Measurements from ENCODE around the gene ITPR2. TPM values are rescaled to one million over a fixed set of nuclear protein-coding genes. Genes with fewer than 3 reads are reported as not detected.
A peak's percentile ranks its signal among the peaks of the same experiment; 100 is the strongest.
"Not testable (repeated sequence)": the region's sequence is repeated elsewhere in the genome, so short reads cannot be mapped to it uniquely, and the experiment has no call there.

The ITPR2 gene
- total RNA-seq, 2 experiments from 2014 or later: 25.6 to 44.7 TPM

GRCh38 chr12:26867080-26867479 is 34.1 kb upstream of the ITPR2 start:
- H3K27ac ChIP-seq (ENCODE audit: low read depth, low read length, poor library complexity, severe bottlenecking): no peak overlapping the region

GRCh38 chr12:26863515-26863914 is 30.5 kb upstream of the ITPR2 start:
- Histone ChIP-seq H3K27ac (ENCODE audit: low read depth, low read length, poor library complexity, severe bottlenecking) (no peak overlapping the region), H3K36me3 (ENCODE audit: insufficient read depth, low read length) (no peaks in the 10 kb centered on the region), H2AFZ (ENCODE audit: low read length) (no peak overlapping the region), H3K9me2 (ENCODE audit: insufficient read depth, low read length) (no peaks in the 10 kb centered on the region), H3K4me3 (ENCODE audit: low read depth, low read length, poor library complexity, severe bottlenecking) (no peak overlapping the region), H4K20me1 (ENCODE audit: insufficient read depth, low read length) (no peaks in the 10 kb centered on the region), H3K79me2 (ENCODE audit: insufficient read depth, low read depth, low read length) (no peaks in the 10 kb centered on the region), H3K4me1 (ENCODE audit: insufficient read depth, low read length, poor library complexity, severe bottlenecking) (peaks cover 5% of the 10 kb centered on the region), H3K9me3 (ENCODE audit: low read length) (no peaks in the 10 kb centered on the region; the same call in 1 of the 2 replicates), H3K4me2 (ENCODE audit: low read length) (no peak overlapping the region)
- TF ChIP-seq CTCF (conservative IDR thresholded peaks at IDR 0.05; ENCODE audit: low read length) (peak; percentile 77), EZH2phosphoT487 (IDR thresholded peaks at IDR 0.05; ENCODE audit: borderline replicate concordance, low read depth, low read length) (no peak)
- POLR2A ChIA-PET: interaction anchor here (0.5 to 1.4 kb wide), 6 partner anchors 9 to 582 kb away, joined by 3 to 5 read pairs (median 4); no protein-coding TSS in a partner anchor
- intact Hi-C loops (cut with micrococcal nuclease; ENCODE audit: unreplicated experiment): no loop called here
- CTCF ChIA-PET (ENCODE audit: unreplicated experiment): interaction anchor here (1.9 kb wide), 1 partner anchor 22 kb away, joined by 6 read pairs; no protein-coding TSS in a partner anchor
- no TSS peak for BruUV-seq (replicated peaks)
- peak; percentile 50 for DNase-seq (ENCODE audit: low spot score)

More at GRCh38 chr12:26867080-26867479, 34.1 kb upstream of the ITPR2 start:
- DNase-seq (ENCODE audit: low spot score): no peak
- no peak overlapping the region for H3K4me2 ChIP-seq (ENCODE audit: low read length)
- peaks cover 5% of the 10 kb centered on the region for H3K4me1 ChIP-seq (ENCODE audit: insufficient read depth, low read length, poor library complexity, severe bottlenecking)
- no TSS peak for BruUV-seq (replicated peaks)
- no peaks in the 10 kb centered on the region for H4K20me1 ChIP-seq (ENCODE audit: insufficient read depth, low read length)
- H3K9me2 ChIP-seq (ENCODE audit: insufficient read depth, low read length): no peaks in the 10 kb centered on the region
- H2AFZ ChIP-seq (ENCODE audit: low read length): peak overlapping the region; percentile 63
- TF ChIP-seq CTCF (conservative IDR thresholded peaks at IDR 0.05; ENCODE audit: low read length) (no peak), EZH2phosphoT487 (IDR thresholded peaks at IDR 0.05; ENCODE audit: borderline replicate concordance, low read depth, low read length) (no peak)
- no peaks in the 10 kb centered on the region; the same call in 1 of the 2 replicates for H3K9me3 ChIP-seq (ENCODE audit: low read length)
- H3K79me2 ChIP-seq (ENCODE audit: insufficient read depth, low read depth, low read length): no peaks in the 10 kb centered on the region
- ChIA-PET POLR2A (interaction anchor here (0.6 to 1.1 kb wide), 6 partner anchors 9 to 159 kb away, joined by 3 to 10 read pairs (median 4); no protein-coding TSS in a partner anchor), CTCF (ENCODE audit: unreplicated experiment) (no interaction called here)
- no peaks in the 10 kb centered on the region for H3K36me3 ChIP-seq (ENCODE audit: insufficient read depth, low read length)
- no peak overlapping the region for H3K4me3 ChIP-seq (ENCODE audit: low read depth, low read length, poor library complexity, severe bottlenecking)
- intact Hi-C loops (cut with micrococcal nuclease; ENCODE audit: unreplicated experiment): no loop called here

GRCh38 chr12:26862787-26863186 is 29.8 kb upstream of the ITPR2 start:
- H3K4me2 ChIP-seq (ENCODE audit: low read length); BruUV-seq (replicated peaks); H4K20me1 ChIP-seq (ENCODE audit: insufficient read depth, low read length); DNase-seq (ENCODE audit: low spot score); H3K9me2 ChIP-seq (ENCODE audit: insufficient read depth, low read length); H3K36me3 ChIP-seq (ENCODE audit: insufficient read depth, low read length); H3K4me3 ChIP-seq (ENCODE audit: low read depth, low read length, poor library complexity, severe bottlenecking); H3K27ac ChIP-seq (ENCODE audit: low read depth, low read length, poor library complexity, severe bottlenecking); intact Hi-C loops (cut with micrococcal nuclease; ENCODE audit: unreplicated experiment); H2AFZ ChIP-seq (ENCODE audit: low read length); H3K79me2 ChIP-seq (ENCODE audit: insufficient read depth, low read depth, low read length); H3K4me1 ChIP-seq (ENCODE audit: insufficient read depth, low read length, poor library complexity, severe bottlenecking); H3K9me3 ChIP-seq (ENCODE audit: low read length): not testable (repeated sequence)
- POLR2A ChIA-PET: interaction anchor here (0.8 kb wide), 1 partner anchor 8 kb away, joined by 4 read pairs; no protein-coding TSS in a partner anchor
- CTCF ChIA-PET (ENCODE audit: unreplicated experiment): interaction anchor here (1.9 kb wide), 1 partner anchor 23 kb away, joined by 6 read pairs; no protein-coding TSS in a partner anchor
